Loucy (cell line): ENCODE results near the gene ZSCAN5B.

ENCODE experiments used
- CTCF ChIP-seq: fragments of 200-600 bp; sonication (generic); conservative IDR thresholded peaks from 2 replicates; pipeline ENCODE4 v1.5.1; 2014; ENCODE audit warnings: mild to moderate bottlenecking, antibody characterized with exemption, low read length
- EZH2phosphoT487 ChIP-seq: fragments of 200-600 bp; IDR thresholded peaks from 2 replicates; pipeline ENCODE4 v1.6.1; 2018; ENCODE audit warnings: antibody characterized with exemption, mild to moderate bottlenecking, moderate library complexity, borderline replicate concordance

GRCh38 chr19:56149656-56150038 lies 47.9 kb downstream of the ZSCAN5B start:
- TF ChIP-seq CTCF (no peak), EZH2phosphoT487 (no peak)
